Measurements from ENCODE around the gene CTAGE1. TPM values are rescaled to one million over a fixed set of nuclear protein-coding genes. Genes with fewer than 3 reads are reported as not detected.
"Not testable (repeated sequence)": the region's sequence is repeated elsewhere in the genome, so short reads cannot be mapped to it uniquely, and the experiment has no call there.

Gene CTAGE1
- total RNA-seq, 2 experiments from 2014 or later: not detected

GRCh38 chr18:22422909-22423548 lies 5.3 kb upstream of the CTAGE1 start:
- H3K27ac Mint-ChIP-seq: no peak overlapping the region
- H3K4me3 Mint-ChIP-seq: no peak overlapping the region
- no peaks in the 10 kb centered on the region for H3K4me1 Mint-ChIP-seq
- DNase-seq: no peak
- no peaks in the 10 kb centered on the region for H3K36me3 Mint-ChIP-seq
- H3K9me3 Mint-ChIP-seq: peaks cover 3% of the 10 kb centered on the region
- H3K27me3 Mint-ChIP-seq: peaks cover 4% of the 10 kb centered on the region

DNA sequence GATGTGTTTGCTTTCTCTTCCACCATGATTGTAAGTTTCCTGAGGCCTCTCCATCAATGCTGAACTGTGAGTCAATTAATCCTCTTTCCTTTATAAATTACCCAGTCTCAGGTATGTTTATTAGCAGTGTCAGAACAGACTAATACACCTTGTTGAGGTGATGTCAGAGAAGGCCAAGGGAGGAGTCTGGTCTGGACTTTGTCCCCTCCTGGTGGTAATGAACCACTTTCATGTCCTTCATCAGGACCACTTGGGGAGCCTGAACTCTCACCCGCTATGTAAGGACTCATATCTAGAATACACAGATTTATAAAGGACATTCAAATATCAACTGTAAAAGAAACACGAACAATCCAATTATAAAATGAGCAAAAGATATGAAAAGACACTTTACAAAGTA lies 2.9 kb upstream of the CTAGE1 start:
- no peaks in the 10 kb centered on the region for H3K36me3 Mint-ChIP-seq
- peaks cover 4% of the 10 kb centered on the region for H3K27me3 Mint-ChIP-seq
- H3K4me3 Mint-ChIP-seq: no peak overlapping the region
- no peak for DNase-seq
- no peak overlapping the region for H3K27ac Mint-ChIP-seq
- peaks cover 3% of the 10 kb centered on the region for H3K9me3 Mint-ChIP-seq
- no peaks in the 10 kb centered on the region for H3K4me1 Mint-ChIP-seq

DNA sequence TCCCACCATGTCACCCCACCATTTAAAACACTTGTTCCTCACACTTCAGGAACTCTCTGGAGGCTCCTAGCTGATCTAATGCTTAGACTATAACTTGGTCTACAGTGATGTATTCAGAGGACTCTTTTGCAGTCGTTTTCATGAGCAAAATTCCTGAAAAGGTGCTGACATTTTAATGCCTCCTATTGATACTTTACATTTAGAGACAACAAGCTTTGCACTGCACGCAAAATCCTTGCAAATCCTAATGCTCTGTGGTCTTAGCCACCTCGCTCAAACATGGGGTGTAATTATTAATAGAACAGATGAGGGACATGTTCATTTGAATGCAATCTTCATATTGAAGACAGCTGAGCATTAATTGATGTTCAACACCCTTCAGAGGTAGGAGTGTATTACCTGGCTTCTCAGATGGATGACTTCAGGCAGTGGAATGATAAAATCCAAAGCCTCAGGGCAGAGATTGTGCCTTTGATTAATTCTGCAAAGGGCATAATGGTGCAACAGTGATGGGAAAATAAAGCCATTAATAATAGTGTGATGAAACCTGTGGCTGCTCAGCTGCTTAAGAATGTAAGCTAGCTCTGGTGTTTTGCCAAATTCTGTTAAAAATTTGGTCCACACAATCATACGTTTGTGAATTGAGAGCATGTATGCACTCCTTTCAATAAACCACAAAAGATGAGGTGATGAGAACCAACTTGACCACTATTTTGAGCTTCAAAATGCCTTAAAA lies 5.4 kb downstream of the CTAGE1 start:
- peaks cover 2% of the 10 kb centered on the region for H3K36me3 Mint-ChIP-seq
- H3K27me3 Mint-ChIP-seq: no peaks in the 10 kb centered on the region
- no peaks in the 10 kb centered on the region for H3K4me1 Mint-ChIP-seq
- peaks cover 8% of the 10 kb centered on the region for H3K9me3 Mint-ChIP-seq
- H3K4me3 Mint-ChIP-seq: no peak overlapping the region
- H3K27ac Mint-ChIP-seq: no peak overlapping the region
- DNase-seq: no peak

- H3K27ac Mint-ChIP-seq: no peak overlapping the region
- H3K36me3 Mint-ChIP-seq: peaks cover 2% of the 10 kb centered on the region
- H3K27me3 Mint-ChIP-seq: no peaks in the 10 kb centered on the region
- DNase-seq: no peak
- peaks cover 8% of the 10 kb centered on the region for H3K9me3 Mint-ChIP-seq
- no peak overlapping the region for H3K4me3 Mint-ChIP-seq
- H3K4me1 Mint-ChIP-seq: no peaks in the 10 kb centered on the region
These were observed 6.3 kb downstream of the CTAGE1 start for GRCh38 chr18:22411446-22411845.

DNA sequence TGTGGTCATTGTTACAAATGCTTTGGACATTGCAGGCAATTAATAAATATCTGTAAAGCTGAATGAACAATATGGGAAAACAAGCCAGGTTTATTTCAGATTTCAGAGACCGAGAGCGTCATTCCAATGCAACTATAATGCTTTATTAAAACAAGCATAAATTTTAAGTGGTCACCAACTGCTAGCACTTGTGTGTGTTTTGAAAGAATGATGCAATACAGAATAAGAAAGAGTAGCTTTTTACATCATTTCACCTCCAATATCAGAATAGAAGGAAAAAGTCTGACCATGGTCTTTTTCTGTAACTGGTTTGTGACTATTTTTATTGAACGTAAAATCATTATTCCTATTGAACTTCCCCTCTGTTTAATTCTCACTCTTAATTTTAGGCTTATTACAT lies 7.6 kb downstream of the CTAGE1 start:
- no peak overlapping the region for H3K27ac Mint-ChIP-seq
- no peaks in the 10 kb centered on the region for H3K27me3 Mint-ChIP-seq
- H3K4me1 Mint-ChIP-seq: peaks cover 3% of the 10 kb centered on the region
- H3K9me3 Mint-ChIP-seq: peaks cover 8% of the 10 kb centered on the region
- DNase-seq: no peak
- no peak overlapping the region for H3K4me3 Mint-ChIP-seq
- peaks cover 2% of the 10 kb centered on the region for H3K36me3 Mint-ChIP-seq

- Mint-ChIP-seq H3K27ac (no peak overlapping the region), H3K36me3 (peaks cover 2% of the 10 kb centered on the region), H3K4me1 (peaks cover 3% of the 10 kb centered on the region), H3K4me3 (no peak overlapping the region), H3K27me3 (no peaks in the 10 kb centered on the region), H3K9me3 (peaks cover 11% of the 10 kb centered on the region)
- no peak for DNase-seq
These were observed 8.3 kb downstream of the CTAGE1 start for GRCh38 chr18:22409445-22409844.

GRCh38 chr18:22408059-22408458 lies 9.7 kb downstream of the CTAGE1 start:
- Mint-ChIP-seq H3K27ac (no peak overlapping the region), H3K36me3 (peaks cover 2% of the 10 kb centered on the region), H3K4me3 (no peak overlapping the region), H3K27me3 (no peaks in the 10 kb centered on the region), H3K4me1 (peaks cover 3% of the 10 kb centered on the region), H3K9me3 (peaks cover 13% of the 10 kb centered on the region)
- no peak for DNase-seq

DNA sequence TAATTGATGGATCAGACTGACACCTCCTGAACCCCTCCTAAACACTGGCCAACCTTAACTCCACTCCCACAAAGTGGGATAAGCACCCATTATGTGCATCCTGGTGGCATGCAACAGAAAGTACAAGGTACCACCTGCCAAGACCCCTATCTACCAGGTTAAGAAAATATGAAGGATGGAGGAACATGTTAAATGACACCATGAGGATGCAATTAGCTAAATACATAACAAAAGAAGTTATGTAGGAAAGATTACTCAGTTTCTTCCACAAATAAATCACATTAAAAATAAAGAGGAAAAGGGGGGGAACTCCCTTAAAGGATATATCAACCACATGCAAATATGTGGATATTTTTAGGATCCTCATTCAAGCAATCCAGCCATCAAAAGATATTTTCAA lies 12.6 kb downstream of the CTAGE1 start:
- DNase-seq: no peak
- no peak overlapping the region for H3K27ac Mint-ChIP-seq
- H3K4me1 Mint-ChIP-seq: peaks cover 3% of the 10 kb centered on the region
- H3K4me3 Mint-ChIP-seq: no peak overlapping the region
- H3K9me3 Mint-ChIP-seq: peaks cover 13% of the 10 kb centered on the region
- no peaks in the 10 kb centered on the region for H3K27me3 Mint-ChIP-seq
- peaks cover 2% of the 10 kb centered on the region for H3K36me3 Mint-ChIP-seq

- Mint-ChIP-seq H3K27me3 (no peaks in the 10 kb centered on the region), H3K4me1 (peaks cover 3% of the 10 kb centered on the region), H3K36me3 (peaks cover 2% of the 10 kb centered on the region), H3K4me3 (no peak overlapping the region), H3K27ac (no peak overlapping the region), H3K9me3 (peaks cover 13% of the 10 kb centered on the region)
- DNase-seq: no peak
These were observed 13.8 kb downstream of the CTAGE1 start for GRCh38 chr18:22403950-22404349.

DNA sequence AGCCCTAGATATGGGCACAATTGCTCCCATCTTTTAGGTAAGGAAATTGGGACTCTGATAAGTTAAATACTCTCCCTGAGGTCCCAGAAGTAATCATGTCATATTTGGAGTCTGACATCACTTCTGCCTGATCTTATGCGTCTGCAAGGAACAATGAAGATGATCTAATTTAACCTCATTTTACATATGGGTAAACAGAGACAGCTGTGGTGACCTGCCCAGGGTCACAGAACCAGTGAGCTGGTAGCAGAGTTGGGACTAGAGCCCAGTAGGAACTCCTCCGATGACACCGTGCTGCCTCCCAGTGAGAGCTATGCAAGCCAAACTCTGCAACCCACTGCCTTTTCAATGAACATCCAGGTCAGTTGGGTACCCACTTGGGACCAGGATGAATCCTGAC lies 17.8 kb downstream of the CTAGE1 start:
- Mint-ChIP-seq H3K4me1 (no peaks in the 10 kb centered on the region), H3K36me3 (no peaks in the 10 kb centered on the region), H3K27ac (no peak overlapping the region), H3K4me3 (no peak overlapping the region), H3K9me3 (peaks cover 5% of the 10 kb centered on the region), H3K27me3 (no peaks in the 10 kb centered on the region)
- no peak for DNase-seq

DNA sequence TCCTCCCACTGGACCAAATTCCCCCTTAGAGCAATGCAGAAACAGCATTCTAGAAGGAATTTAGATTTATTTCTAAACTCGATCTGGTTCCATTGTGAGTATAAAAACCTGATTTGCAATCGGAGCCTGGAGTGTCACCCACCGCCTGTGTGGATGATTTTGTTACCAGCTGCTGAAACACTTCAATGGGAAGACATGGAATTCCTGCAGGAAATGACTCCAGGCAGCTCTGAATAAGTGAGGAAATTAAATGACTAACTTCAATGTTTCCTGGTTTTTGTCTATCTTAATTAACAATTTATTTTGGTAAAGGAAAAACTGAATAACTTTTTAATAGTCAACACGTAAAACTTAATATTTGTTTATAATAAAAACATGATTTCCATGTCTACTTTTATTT lies 19.3 kb downstream of the CTAGE1 start:
- no peak overlapping the region for H3K4me3 Mint-ChIP-seq
- no peak overlapping the region for H3K27ac Mint-ChIP-seq
- no peaks in the 10 kb centered on the region for H3K27me3 Mint-ChIP-seq
- peaks cover 3% of the 10 kb centered on the region for H3K9me3 Mint-ChIP-seq
- no peaks in the 10 kb centered on the region for H3K36me3 Mint-ChIP-seq
- no peak for DNase-seq
- H3K4me1 Mint-ChIP-seq: no peaks in the 10 kb centered on the region

DNA sequence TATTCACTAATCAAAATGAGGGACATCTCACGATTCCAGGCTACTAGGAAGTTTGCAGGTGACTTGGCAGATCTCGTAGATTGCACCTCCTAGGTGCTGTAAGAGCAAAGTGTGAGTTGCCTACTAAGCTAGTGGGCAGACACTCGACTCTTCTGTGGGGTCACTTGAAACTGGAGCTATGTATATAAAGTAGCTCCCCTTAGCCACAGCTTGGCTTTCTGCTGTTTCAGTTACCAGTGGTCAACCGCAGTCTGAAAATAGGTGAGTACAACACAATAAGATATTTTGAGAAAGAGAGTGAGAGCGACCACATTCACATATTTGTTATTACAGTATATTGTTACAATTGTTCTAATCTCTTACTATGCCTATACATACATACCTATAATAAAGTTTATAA lies 23.3 kb downstream of the CTAGE1 start:
- no peaks in the 10 kb centered on the region for H3K27me3 Mint-ChIP-seq
- no peaks in the 10 kb centered on the region for H3K36me3 Mint-ChIP-seq
- no peak overlapping the region for H3K27ac Mint-ChIP-seq
- H3K9me3 Mint-ChIP-seq: no peaks in the 10 kb centered on the region
- H3K4me3 Mint-ChIP-seq: no peak overlapping the region
- DNase-seq: no peak
- H3K4me1 Mint-ChIP-seq: peaks cover 8% of the 10 kb centered on the region

GRCh38 chr18:22393164-22393563 lies 24.6 kb downstream of the CTAGE1 start:
- not testable (repeated sequence) for H3K4me1 Mint-ChIP-seq, H3K9me3 Mint-ChIP-seq, H3K27ac Mint-ChIP-seq, H3K36me3 Mint-ChIP-seq, H3K27me3 Mint-ChIP-seq, H3K4me3 Mint-ChIP-seq, DNase-seq

DNA sequence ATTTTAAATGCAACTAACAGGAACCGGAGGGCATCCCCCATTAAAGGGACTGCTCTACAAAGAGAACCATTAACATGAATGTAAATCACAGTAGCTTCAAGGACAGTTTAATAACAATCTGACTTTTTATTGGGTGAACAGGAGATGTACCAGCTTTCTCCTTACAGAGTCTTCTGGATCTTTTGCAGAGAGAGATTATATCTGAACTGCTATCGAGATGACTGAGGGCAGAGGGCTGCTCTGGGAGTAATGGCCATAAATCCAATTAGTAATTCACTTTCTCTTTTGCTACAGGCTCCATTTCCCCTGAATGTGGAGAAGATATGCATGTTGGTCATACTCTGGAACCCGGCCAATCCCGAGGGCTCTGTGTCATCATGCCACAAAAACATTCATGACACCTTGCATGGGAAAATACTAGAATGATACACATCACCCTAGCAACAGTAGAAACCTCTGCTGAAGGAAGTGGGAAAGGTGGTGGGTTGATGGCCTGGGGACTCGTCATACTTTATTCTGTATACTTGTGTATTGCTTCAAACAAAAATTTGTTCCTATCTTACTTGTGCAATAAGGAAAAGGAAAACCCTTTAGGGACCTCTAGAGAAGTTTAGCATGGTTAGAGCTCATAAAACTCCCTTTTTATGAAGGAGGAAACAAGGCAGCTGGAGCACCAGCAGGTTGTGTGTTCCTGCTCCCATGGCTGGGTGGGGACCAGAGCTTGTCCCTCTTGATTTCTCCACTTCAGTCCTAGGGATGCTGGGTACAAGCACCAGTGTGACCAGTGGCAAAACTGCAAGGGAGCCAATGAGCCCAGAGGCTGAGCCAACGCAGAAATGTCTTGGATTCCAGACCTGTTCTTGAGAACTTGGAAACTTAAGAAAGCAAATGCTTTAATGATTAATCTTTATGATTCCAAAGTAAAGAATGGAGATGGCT lies 26.0 kb downstream of the CTAGE1 start:
- no peak overlapping the region for H3K27ac Mint-ChIP-seq

DNA sequence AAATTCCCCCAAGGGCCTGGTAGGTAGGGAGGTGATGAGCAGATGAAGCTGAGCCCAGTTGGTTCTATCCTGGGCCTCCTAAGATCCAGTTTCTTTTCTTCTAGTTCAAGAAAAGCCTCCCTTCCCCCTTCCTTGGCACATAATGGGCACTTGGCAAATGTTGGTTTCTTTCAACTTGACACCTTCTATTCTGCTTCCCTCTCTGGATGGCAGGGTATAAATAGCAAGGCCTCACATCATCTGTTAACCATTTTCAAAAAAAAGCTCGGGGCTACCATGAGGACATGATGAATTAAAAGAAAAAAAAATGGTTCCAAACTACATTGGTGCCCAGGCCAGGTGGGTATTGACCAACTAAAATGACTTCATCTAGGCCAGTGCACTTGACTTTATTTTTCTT lies 29.9 kb downstream of the CTAGE1 start:
- Mint-ChIP-seq H3K9me3 (no peaks in the 10 kb centered on the region), H3K4me1 (peaks cover 8% of the 10 kb centered on the region), H3K36me3 (no peaks in the 10 kb centered on the region), H3K27me3 (no peaks in the 10 kb centered on the region), H3K4me3 (no peak overlapping the region), H3K27ac (no peak overlapping the region)
- no peak for DNase-seq

More for the DNA sequence above, 26.0 kb downstream of the CTAGE1 start:
- H3K36me3 Mint-ChIP-seq: no peaks in the 10 kb centered on the region
- peaks cover 8% of the 10 kb centered on the region for H3K4me1 Mint-ChIP-seq
- DNase-seq: peak; percentile 43
- no peak overlapping the region for H3K4me3 Mint-ChIP-seq
- no peaks in the 10 kb centered on the region for H3K9me3 Mint-ChIP-seq
- H3K27me3 Mint-ChIP-seq: no peaks in the 10 kb centered on the region

All from activated naive CD8-positive, alpha-beta T cell treated with anti-CD3 and anti-CD28 coated beads for 36 hours (primary cell).